ENCODE measurements around the gene SUGP2.

DNA sequence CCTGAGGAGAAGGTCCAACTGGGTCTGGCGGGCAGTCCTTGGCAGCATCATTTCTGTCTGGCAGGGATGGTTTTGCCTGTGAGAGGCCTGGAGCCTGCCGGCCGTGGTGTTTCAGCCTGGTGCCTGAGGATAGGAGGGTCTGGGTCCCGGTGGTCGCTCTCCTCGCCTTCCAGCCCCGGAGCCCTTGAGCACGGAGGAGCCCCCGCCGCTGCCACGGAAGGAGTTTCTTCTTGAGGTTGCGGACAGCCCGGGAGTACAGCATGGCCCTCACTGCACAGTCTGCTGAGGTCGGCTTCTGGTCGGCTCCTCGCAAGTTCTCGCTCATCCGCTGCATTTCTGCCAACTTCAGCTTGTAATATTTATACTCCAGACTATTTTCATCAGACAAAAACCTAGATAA is 23.4 kb downstream of the SUGP2 start:
- TF ChIP-seq POLR2A (IDR thresholded peaks at IDR 0.05; ENCODE audit: low read depth, low read length) (no peak), TAF1 (IDR thresholded peaks at IDR 0.05; ENCODE audit: borderline replicate concordance, low read depth, low read length) (no peak)

All from GM12892 (cell line).